ENCODE measurements around the gene BMP6.

GRCh38 chr6:7899889-7900213 lies 174.0 kb downstream of the BMP6 start:
- TF ChIP-seq CTCF (conservative IDR thresholded peaks at IDR 0.05; ENCODE audit: low read depth, low read length) (no peak), CHD1 (IDR thresholded peaks at IDR 0.05; ENCODE audit: low read depth, low read length) (no peak), RAD21 (IDR thresholded peaks at IDR 0.05; ENCODE audit: low read length) (no peak), FOS (IDR thresholded peaks at IDR 0.05; ENCODE audit: low read depth, low read length) (no peak)
